Measurements from ENCODE around the gene HIF1A.

HIF1A gene

GRCh38 chr14:61780125-61780524, 84.8 kb downstream of the HIF1A start:
- no peak for DNase-seq

GRCh38 chr14:61797309-61797708, 102.0 kb downstream of the HIF1A start:
- no peak for DNase-seq
